HTERT RPE-1 (cell line): ENCODE results near the gene PLEKHA5.
"Not testable (repeated sequence)": the region's sequence is repeated elsewhere in the genome, so short reads cannot be mapped to it uniquely, and the experiment has no call there.

Experiments
- in situ Hi-C: fragments of 300-500 bp; cut with MboI; formaldehyde crosslinking; loops from 4 replicates; pipeline ENCODE4 v1.14.3; 2020; ENCODE audit warnings: low sequenced_read_pairs

The PLEKHA5 gene

GRCh38 chr12:19167708-19168107 lies 38.2 kb downstream of the PLEKHA5 start:
- in situ Hi-C loops = no loop called here

GRCh38 chr12:19168644-19169043 lies 39.1 kb downstream of the PLEKHA5 start:
- in situ Hi-C loops = no loop called here

- in situ Hi-C loops = no loop called here
Observed at GRCh38 chr12:19169222-19169621, 39.7 kb downstream of the PLEKHA5 start.

- in situ Hi-C loops = not testable (repeated sequence)
Observed at GRCh38 chr12:19170286-19170685, 40.8 kb downstream of the PLEKHA5 start.

GRCh38 chr12:19171731-19172130 lies 42.2 kb downstream of the PLEKHA5 start:
- in situ Hi-C loops = no loop called here

GRCh38 chr12:19177754-19178153 lies 48.2 kb downstream of the PLEKHA5 start:
- in situ Hi-C loops = no loop called here

GRCh38 chr12:19179986-19180385 lies 50.5 kb downstream of the PLEKHA5 start:
- in situ Hi-C loops = no loop called here

- in situ Hi-C loops = no loop called here
Observed at GRCh38 chr12:19181666-19182426, 52.3 kb downstream of the PLEKHA5 start.

- in situ Hi-C loops = no loop called here
Observed at GRCh38 chr12:19183121-19183838, 53.7 kb downstream of the PLEKHA5 start.

GRCh38 chr12:19185262-19185929 lies 55.9 kb downstream of the PLEKHA5 start:
- in situ Hi-C loops = no loop called here

GRCh38 chr12:19186722-19187661 lies 57.5 kb downstream of the PLEKHA5 start:
- in situ Hi-C loops = no loop called here

GRCh38 chr12:19189522-19189921 lies 60.0 kb downstream of the PLEKHA5 start:
- in situ Hi-C loops = no loop called here

- in situ Hi-C loops = no loop called here
Observed at GRCh38 chr12:19190292-19191031, 60.9 kb downstream of the PLEKHA5 start.

- in situ Hi-C loops = no loop called here
Observed at GRCh38 chr12:19191089-19191488, 61.6 kb downstream of the PLEKHA5 start.

GRCh38 chr12:19191563-19191962 lies 62.0 kb downstream of the PLEKHA5 start:
- in situ Hi-C loops = no loop called here

GRCh38 chr12:19192710-19193109 lies 63.2 kb downstream of the PLEKHA5 start:
- in situ Hi-C loops = no loop called here

GRCh38 chr12:19194963-19195362 lies 65.4 kb downstream of the PLEKHA5 start:
- in situ Hi-C loops = no loop called here

- in situ Hi-C loops = no loop called here
Observed at GRCh38 chr12:19196959-19197630, 67.6 kb downstream of the PLEKHA5 start.

- in situ Hi-C loops = no loop called here
Observed at GRCh38 chr12:19198272-19198671, 68.7 kb downstream of the PLEKHA5 start.
